HG03469 (cell line): ENCODE measurements around the gene DOCK2.

Experiments
- ATAC-seq: cut with Tn5 transposase; IDR thresholded peaks from one replicate; pipeline ENCODE4 v1.9.1; 2021; ENCODE audit warnings: mild to moderate bottlenecking, moderate library complexity, moderate number of reproducible peaks; ENCODE audit not compliant: unreplicated experiment

DOCK2 gene

DNA sequence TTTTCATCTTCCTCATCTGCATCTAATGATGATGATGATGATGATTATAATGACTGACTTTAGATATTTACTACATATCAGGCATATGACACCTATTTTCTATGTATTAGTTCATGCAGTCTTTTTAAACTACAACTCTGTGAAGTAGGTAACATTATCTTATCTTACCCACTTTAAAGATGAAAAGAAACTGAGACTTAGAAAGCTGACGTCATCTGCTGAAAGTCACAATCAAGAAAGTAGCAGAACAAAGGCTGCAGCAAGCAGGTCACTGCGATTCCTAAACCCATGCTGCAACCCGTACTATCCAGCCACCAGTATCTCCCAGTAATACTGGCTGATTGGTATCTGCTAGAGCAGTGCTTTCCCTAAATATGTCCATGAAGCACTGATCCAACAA lies 383.3 kb downstream of the DOCK2 start:
- ATAC-seq = no peak

DNA sequence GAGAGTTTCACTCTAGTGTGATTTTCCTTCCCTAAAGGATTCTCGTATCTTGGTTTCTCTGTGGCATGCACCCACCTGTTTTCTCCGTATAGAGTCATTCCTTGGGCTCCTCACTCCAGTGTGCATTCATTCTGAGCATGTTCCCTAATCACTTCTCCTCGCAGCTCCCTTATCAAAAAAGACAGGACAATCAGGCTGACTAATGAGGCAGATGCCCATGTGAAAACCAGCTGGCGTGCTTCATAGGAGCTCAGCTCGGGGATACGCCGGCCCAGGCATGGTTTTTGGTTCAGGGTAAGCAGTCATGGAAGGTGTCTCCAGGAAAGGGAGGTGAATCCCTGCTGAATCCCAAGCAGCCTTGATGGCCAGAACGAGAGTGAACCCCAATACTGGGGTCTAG lies 384.4 kb downstream of the DOCK2 start:
- no peak for ATAC-seq

- no peak for ATAC-seq
Observed at GRCh38 chr5:170025853-170026252, 388.8 kb downstream of the DOCK2 start.

- no peak for ATAC-seq
Observed at GRCh38 chr5:170028124-170028523, 391.0 kb downstream of the DOCK2 start.

- ATAC-seq = no peak
Observed at GRCh38 chr5:170034231-170034630, 397.2 kb downstream of the DOCK2 start.

DNA sequence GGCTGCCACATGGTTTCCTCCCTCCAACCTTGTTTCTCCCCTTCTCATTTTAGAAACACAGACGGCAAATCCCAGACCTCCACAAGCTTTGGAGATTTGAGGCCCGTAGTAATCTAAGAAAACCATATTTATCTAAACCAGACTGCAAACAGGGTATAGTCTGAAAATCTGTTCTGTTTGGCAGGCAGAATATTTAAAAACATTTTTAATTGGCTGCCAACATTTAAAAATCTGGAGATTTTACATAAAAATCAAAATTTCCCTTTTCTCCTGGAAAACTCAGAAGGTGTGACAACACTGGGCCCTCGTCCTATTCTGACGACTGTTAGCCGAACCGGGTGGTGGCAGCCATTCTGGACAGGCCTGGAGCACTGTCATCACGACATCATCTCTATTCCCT lies 401.2 kb downstream of the DOCK2 start:
- ATAC-seq = no peak

- ATAC-seq = no peak
Observed at GRCh38 chr5:170039830-170040229, 402.8 kb downstream of the DOCK2 start.

- ATAC-seq = no peak
Observed at GRCh38 chr5:170046241-170046640, 409.2 kb downstream of the DOCK2 start.

DNA sequence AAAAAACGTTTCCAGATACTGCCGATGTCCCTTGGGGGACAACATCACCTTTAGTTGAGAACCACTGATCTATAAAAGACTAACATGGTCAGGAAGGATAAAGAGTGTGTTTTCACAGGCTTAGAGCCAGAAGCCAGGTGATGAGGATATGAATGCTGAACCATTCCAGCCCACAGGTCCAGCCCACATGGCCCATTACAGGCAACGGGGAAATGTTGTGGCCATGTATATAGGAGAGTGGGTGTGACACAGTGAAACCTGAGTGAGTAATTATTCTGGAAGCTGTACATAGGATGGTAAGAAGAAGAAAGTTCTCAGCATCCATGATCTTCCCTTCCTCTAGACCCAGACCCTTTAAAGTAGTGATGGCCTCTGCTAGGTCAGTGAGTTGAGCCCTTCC lies 412.6 kb downstream of the DOCK2 start:
- ATAC-seq = no peak

GRCh38 chr5:170053896-170054295 lies 416.8 kb downstream of the DOCK2 start:
- no peak for ATAC-seq

- ATAC-seq = no peak
Observed at GRCh38 chr5:170055606-170056005, 418.5 kb downstream of the DOCK2 start.

DNA sequence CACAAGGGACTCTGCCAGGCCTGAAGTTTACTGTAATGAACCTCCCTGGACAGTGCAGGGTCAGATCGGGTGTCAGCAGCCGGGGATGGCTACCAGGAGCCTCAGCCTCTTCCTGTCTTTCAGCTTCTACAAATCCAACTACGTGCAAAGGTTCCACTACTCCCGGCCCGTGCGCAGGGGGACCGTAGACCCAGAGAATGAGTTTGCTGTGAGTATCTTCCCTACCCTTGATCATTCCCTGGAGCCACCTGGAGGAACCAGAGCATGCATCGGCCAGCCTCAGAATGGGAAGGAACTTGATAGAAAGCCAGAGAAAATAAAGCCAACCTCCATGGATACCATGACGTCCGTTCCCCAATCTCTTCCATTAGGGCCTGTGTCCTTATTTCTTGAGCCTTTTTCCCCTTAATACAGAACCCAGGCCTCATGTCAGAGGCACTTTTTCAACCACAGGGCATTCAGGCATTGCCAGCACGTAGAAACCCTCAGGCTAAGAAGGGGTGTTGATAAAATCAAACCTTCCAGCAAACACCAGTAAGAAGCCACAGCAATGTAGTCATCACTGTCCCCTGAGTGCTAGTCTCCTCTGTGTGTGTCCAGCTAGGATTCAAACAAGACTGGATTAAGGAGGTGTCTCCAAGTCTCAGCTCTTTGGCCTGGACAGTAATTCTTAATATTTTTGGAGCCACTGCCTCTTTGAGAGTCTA lies 419.6 kb downstream of the DOCK2 start:
- no peak for ATAC-seq

- no peak for ATAC-seq
Observed at GRCh38 chr5:170057311-170057710, 420.2 kb downstream of the DOCK2 start.

- no peak for ATAC-seq
Observed at GRCh38 chr5:170059221-170059620, 422.1 kb downstream of the DOCK2 start.

DNA sequence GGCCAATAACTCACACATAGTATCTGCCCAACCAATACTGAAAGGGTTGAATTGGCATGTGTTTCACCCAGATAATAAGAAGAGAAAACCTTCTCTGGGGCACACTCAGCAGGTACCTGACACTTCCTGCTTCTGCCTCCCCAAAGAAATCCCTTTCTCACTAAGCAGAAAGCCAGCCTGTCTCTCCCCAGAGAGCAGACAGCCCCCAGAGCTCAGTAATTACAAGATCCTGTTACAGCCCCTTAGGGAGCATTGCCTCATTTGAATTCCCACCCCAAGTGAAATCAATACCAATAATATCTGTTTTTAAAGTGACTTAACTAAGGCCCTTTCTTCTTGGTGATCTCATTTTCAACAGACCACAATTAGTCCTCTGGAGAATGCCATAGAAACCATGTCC lies 430.1 kb downstream of the DOCK2 start:
- no peak for ATAC-seq

DNA sequence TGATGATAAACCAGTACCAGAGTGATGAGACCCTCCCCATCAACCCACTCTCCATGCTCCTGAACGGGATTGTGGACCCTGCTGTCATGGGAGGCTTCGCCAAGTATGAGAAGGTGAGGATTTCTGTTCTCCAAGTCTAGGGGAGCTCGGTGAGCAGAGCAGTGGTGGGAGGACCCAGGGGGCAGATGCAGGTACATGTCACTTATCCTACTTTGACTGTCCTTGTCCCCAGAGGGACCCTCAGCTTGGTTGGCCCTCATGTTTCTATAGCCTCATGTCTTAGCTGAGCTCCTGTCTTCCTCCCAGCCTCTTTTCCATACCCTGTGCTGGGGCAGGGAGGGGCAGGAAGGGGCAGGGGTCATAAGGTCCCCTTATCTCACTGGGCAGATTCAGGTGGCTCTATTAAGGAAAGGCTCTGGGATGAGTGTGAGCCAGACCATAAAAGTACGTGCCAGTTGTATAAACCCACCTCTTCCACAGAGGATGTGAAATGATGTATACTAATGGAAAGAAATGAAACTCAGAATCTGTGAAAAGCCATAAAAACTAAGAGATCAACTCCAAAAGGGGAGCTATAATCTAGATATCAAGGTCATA lies 430.6 kb downstream of the DOCK2 start:
- no peak for ATAC-seq

DNA sequence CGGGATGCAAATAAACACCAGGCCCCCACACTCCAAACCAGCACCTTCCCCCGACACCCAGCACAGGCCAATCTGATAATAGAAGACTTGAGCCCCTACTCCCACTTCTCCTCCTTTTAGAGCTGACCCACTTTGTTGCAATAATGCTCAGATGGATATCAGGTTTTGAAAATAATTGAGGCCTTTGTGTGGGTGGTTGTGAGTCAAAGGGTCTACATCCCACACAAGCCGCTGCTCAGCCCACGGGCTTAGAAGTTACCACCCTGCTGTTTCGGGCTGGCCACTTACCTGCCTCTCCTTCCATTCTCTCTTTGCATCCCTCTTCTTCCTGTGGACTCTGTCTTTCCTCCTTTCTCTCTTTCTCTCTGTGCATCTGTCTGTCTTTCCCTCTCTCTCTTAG lies 432.4 kb downstream of the DOCK2 start:
- ATAC-seq = no peak

DNA sequence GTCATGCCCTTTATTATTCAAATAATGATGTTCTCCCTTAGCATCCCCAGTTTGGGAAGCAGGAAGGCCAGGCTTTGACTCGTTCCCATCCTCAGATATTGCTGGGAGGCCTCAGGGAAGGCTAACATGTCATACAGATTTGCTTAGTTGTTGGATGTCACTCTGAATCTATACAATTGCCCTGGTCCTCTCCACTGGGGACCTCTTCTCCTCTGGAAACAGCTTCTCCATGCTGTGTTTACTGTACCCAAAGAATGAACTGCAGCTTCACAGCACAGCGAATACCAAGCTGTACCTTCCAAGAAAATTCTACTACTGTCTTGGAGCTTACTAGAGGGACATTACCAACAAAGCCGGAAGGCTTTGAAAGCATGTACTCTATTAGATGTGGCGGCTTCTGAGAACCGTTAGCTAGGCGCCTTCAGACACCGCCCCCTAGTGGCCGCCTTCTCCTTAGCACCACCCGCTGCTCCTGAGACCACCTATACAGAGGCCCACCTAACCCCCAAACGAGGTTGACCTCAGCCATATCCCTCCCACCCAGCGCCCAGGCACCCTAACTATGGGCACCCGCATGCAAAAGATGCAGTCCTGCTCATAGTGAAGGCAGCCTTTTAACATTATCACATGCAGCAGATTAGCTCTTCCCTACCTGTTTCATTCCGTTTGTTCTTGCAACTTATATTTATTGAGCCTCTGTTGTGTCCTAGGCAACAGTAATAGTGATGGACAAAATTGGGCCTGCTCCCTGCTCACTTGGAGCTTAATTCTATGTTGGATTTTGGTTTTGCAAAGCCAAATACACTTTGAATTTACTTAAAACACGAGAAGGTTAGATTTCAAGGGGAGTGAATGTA lies 433.7 kb downstream of the DOCK2 start:
- ATAC-seq = no peak

DNA sequence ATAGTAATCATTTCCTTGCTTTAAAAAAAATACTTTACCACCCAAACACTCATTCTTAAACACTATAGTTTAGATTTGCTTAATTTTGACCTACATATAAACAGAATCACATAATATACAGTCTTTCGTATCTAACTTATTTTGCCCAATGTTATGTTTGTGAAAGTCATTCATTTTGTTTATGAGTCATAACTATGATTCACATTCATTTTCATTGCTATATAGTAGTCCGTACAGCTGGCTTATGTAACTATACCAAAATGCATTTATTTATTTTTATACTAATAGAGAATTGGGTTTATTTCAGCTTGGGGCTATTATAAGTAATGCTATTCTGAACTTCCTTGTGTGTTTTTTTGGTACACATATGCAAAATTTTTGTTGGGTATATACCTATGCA lies 434.7 kb downstream of the DOCK2 start:
- ATAC-seq = no peak

DNA sequence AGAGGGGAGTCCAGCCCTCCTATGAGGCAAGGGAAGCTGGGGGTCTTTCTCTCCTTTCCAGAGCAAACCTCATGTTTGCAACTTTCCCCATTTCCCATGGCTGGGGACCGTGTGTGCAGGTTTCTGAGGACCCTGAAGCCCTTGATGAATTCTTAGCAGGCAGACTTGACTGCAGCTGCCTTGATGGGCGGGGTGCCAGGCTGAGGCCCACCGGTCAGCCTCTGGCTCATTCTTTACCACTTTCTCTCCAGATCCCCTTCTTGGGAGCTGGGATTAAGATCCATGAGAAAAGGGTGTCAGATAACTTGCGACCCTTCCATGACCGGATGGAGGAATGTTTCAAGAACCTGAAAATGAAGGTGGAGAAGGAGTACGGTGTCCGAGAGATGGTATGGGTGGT lies 438.6 kb downstream of the DOCK2 start:
- ATAC-seq = no peak

- ATAC-seq = no peak
Observed at GRCh38 chr5:170076211-170076610, 439.1 kb downstream of the DOCK2 start.

GRCh38 chr5:170076739-170077138 lies 439.7 kb downstream of the DOCK2 start:
- no peak for ATAC-seq
